ENCODE data around the gene ORAI3.

The ORAI3 gene

DNA sequence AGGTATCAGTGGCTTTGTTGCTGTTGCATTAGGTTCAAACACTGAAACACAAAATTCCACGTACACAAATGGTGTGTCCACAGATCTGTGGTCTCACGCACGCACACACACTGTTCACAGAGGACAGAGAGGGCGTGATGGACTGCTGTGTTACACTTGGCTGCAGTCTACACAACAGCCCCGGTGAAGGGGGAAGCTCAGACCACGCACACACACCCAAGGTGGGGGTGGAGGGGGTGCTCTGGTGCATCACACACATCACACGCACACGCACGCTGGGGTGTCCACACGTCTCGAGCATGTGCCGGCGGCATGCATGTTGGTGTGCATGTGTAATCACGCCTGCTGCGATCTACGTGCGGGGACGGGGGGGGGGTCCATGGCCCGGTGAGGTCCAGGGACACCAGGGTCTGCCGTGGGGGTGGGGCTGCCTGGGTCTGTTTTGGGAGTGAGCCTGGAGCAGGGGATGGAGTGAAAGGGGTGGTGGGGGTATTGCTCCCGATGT, 43.5 kb downstream of the ORAI3 start:
- no peak for DNase-seq (ENCODE audit: low read depth)

DNA sequence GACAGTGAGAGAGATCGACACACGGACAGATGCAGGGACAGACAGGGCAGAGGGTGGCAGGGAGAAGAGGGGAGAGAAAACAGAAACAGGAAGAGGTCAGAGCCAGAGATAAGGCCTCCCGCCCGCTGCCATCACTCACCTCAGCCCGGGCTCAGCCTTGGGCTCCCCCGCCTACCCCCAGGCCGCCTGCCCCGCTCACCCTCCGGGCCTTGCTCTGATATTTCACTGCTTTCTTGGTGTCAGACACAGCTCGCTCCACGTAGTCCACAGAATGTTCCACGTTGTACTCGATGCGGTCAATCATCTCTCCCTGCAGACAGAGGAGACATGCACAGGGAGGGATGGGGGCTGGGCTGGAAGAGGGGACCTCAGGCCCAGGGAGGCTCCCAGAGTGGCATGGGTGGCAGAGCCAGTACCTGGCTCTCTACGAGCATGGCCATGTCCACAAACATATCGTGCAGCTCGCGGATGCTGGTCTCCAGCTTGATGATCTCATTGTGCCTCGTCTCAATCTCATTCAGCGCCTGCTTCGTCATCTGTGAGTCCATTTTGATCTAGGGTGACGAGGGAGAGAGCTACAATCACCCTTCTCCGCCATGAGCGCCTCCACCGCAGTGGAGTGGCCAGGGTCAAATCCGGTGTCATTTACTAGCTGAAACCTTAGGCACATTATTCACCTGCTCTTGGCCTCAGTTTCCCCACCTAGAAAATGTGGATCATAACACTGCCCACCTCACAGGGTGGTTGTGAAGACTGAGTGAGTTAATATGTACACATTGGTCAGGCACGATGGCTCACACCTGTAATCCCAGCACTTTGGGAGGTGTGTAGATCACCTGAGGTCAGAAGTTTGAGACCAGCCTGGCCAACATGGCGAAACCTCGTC, 44.3 kb downstream of the ORAI3 start:
- DNase-seq (ENCODE audit: low read depth): no peak

DNA sequence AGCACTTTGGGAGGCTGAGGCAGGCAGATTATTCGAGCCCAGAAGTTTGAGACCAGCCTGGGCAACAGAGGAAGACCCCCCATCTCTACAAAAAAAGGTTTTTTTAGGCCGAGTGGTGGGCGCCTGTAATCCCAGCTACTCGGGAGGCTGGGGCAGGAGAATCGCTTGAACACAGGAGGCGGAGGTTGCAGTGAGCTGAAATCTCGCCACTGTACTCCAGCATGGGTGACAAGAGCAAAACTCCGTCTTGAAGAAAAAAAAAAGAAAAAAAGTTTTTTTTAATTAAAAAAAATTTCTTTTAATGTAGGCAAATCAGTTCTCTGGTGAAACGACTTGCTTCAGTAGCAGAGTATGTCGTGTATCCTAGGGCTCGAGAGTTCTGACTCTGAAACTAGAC, 47.1 kb downstream of the ORAI3 start:
- DNase-seq (ENCODE audit: low read depth): no peak

DNA sequence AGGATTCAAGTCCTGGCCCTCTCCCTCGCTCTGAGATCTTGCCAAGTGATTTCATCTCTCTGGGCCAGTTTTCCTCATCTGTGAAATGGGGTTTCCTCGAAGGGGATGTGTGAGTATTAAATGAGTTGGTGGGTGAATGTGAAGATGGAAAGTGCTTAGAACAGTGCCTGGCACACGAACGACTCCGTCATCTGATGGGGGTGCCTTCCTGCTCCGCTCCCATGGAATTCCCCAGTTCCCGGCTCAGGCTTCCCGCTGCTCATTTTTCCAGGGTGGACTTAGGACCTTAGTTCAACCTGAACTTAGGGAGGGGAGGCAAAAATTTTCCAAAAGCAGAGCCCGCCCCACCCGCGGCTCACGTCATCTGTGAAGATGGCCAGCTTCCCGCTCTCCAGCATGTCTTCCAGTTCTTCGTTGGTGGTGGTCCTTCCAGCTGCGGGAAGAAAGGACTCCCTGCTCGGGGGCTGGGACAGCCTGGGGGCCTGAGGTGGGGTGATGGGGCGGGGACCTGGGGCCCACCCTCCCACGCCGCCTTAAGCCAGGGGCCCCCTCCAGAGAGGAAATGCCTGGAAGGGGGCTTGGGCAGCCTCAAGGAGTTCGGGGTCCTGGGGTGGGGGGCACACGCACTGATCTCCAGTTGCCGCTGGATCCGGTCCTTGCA, 47.6 kb downstream of the ORAI3 start:
- DNase-seq (ENCODE audit: low read depth): no peak

DNA sequence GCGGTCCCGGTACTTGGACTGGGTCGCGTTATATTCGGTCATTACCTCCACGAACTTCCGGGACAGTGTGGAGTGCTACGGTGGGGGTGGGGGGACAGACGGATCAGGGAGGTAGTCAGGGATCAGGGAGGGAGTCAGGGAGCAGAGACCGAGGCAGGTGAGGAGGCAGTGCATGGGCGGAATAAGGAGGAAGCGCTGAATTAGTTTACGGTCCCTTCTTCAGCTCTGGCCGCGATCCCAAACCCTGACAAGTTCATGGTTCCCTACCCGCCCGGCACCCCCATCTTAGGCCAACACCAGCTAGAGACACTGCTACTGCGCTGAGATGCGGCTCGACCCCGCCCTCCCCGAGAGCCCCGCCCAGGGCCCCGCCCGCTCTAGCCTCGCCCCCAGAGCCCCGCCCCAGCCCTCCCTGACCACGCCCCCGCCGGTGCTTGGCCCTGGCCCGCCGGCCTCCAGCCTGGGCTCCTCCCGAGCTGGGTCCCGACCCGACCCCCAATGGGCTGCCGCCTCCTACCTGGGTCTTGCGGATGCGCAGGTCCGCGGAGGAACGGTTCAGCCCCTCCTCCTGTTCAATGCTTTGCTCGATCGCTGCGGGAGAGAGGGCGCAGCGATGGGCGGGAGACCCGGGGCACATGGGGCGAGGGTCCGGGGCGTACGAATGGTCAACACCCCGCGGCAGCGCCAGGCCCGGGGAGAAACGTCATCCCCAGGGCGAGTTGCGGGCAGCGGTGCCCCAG, 48.3 kb downstream of the ORAI3 start:
- peak; percentile 70 for DNase-seq (ENCODE audit: low read depth)

DNA sequence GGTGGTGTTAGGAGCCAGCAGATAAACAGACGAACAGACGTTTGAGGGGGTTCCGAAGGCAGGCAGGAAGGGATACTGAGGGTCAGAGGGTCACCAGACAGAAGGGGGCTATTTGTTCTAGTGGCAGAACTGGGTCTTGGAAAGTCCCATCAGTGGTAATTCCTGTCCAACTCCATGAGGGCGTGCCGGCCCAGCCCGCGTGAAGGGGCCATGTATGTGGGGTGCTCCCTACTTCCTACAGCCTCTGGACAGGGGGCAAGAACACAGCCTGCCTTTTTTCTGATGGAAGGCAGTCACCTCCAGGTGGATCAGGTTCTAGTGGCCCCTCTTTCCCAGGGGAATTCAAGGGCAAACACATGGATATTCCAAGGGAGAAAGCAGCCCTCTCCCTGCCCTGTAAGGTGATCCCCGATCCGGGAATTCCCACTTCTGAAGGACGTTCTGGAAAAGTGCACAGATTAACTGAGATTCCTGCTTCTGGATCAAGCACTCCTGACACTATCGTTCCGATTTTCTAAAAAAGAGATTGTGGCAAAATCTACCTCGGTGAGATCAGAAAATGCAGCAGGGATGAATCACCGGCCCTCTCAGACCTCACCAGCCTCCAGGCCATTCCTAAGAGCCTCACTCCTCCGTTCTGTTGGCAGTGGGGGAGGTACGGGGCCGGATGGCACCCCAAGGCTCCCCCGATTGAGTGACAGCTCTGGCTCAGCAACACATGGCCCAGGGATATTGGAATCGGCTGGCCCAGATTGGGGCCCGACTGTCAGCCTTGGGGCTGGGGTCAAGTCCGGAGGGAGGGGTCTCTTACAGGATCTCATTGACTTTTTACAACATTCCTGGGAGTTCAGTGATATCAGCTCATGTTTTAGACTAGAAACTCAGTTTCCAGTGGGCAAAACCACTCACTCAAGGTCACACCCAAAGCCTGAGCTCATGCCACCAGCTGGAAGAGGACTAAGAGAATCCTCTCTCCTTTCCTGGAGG, 49.1 kb downstream of the ORAI3 start:
- DNase-seq (ENCODE audit: low read depth): no peak

DNA sequence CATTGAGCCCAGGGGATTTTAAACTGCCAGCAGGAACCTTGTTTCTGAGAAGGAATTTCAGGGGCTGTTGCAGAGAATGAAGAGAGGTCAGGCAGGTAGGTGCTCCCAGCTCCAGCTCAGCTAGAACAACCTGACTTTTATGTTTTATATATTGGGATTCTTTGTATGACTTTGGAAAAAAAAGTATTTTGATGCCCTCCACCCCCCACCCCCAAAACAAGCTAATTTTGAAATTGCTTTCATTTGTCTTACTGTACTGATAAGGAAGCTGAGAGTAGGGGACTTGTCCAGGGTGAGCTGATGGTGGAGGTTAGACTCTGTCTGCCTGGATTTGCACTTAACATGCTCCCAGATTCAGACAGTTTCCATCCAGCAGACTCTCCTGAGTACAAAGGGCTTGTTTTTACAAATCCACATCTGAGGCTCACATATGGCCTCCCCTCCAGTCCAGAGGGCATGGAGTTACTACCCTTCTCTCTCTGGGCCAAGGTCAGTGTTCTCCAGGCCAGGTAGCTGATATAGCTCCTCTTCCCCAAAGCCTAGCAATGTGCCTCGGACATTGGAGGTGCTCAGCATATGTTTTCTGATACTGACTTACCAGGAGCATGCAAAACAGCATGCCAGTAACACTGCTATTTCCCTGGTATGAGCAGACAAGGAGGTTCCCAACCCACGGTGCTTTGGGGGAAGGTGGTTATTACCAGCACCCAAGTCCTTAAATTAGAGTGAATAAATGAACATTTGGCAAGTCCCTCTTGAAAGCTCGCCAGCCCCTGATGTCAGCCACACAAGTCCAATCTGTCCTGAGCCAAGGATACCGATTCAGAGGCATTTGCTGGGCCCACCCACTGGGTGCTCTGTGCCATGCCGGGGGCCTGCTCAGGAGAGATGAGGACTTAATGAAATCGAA, 50.2 kb downstream of the ORAI3 start:
- no peak for DNase-seq (ENCODE audit: low read depth)

DNA sequence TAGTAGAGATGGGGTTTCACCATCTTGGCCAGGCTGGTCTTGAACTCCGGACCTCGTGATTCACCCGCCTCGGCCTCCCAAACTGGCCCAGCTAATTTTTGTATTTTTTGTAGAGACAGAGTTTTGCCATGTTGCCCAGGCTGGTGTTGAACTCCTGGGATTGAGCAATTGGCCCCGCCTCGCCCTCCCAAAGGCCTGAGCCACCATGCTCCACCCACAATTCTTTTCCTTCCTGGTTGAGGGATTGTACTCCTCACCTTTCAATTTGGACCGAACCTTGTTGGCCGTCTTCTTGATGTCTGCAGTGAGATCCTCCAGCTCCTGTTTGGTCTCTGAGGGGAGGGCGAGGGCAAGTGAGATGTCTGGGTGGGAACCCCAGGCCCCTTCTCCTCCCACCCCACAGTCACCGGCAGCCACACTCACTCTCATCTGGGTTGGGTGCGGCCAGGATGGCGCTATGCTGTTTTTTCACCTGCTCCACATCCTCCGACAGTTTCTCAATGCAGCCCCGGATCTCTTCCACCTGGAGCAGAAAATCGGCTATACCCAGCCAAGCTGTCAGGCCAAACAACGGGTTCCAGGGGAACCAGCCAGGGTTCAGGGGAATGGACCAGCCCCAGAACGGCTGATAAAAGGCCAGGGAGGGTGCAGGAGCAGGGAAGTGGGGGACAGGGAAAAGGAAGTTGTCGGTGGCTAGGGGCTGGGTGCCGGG, 52.0 kb downstream of the ORAI3 start:
- DNase-seq (ENCODE audit: low read depth): no peak

DNA sequence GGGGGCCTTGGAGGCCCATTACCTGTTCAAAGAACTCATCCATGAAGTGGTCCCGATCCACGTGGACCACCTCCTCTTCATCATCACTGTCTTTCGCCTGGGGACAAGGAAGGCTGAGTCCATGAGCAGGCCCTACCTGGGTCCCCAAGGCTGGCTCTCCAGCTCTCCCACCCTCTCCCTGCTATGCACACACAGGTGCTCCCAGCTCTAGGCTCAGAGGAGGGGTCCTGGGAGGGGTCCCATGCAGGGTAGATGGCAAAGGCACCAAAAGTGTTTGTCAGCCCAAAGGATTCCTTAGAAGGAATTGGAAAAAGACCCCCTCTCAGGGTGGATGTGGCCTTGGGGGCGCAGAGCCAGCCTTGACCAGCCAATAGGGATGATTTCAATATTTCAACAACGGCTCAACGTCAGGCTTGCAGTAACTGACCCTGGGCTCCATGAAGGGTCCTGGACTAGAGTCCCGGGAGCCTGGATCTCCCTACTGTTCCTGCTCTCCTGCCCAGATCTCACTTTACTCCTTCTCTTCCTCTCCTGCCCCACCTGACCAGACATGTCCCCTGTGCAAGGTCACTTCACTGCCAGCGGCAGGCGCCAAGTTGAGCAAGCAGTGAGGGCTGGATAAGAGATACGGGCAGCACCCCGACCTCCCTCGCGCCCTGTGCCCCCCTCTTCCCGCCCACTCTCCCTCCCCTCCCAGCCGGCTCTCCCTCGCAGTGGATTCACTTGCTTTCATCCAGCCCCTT, 52.8 kb downstream of the ORAI3 start:
- DNase-seq (ENCODE audit: low read depth): no peak

DNA sequence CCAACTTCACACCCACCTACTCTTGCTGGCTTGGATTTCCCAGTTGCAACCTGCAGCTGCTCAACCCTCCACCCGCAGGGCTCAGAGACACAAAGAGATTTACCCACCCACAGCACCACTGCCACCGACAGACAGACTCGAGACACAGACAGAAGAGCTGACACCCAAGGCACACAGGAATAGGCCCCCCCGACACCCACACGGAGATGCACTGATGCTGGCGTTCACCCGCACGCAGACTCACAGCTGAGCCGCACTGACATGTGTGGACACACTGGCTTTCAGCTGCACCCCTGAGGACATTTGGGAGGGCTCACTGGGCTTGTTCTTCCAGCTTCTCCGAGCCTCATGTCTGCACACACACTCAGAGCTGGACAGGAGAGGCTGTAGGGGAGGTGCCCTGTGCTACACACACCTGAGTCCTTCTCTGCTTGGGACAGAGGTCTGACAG, 53.4 kb downstream of the ORAI3 start:
- DNase-seq (ENCODE audit: low read depth): no peak

DNA sequence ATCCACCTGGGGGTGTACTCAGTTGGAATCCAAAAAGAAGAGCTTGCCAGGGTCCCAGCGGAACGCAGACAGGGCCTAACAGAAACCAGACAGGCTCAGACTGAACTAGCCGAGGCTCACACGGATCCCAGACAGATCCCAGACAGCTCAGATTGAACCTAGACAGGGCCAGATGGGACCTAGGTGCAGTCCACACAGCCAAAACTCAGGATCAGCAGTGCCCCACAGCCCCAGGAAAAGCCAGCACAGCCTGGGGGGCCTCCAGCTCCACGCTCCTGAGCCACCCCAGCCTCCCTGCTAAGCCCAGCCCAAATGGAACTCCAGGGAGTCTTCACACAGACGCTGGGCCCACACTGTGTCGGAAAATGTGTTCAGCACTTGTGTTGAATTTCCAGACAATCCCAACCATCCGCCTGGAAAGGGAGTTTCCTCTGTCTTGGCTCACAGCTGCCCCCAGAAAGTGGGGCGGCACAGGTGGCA, 54.0 kb downstream of the ORAI3 start:
- DNase-seq (ENCODE audit: low read depth): no peak

DNA sequence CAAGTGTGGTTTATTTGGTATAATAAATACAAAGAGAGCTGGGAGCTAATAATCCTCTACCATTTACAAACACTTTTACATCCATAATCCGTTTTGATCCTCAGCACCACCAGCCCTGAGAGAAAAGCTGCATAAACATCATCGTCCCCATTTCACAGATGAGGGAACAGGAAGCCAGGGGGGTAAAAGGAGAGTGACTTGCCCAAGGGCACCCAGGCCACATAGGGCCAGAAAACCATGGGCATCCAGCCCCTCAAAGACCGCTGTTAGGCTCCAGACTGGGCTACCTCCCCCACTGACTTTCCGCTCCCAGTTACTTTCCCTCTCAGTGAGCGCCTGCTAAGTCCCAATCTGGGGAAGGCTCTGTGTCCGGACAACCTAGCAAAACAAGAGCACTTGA, 54.9 kb downstream of the ORAI3 start:
- no peak for DNase-seq (ENCODE audit: low read depth)
